Astrocyte (in vitro differentiated cells and primary cell): ENCODE measurements around the gene FOXC2. TPM values are rescaled to one million over a fixed set of nuclear protein-coding genes. Genes with fewer than 3 reads are reported as not detected.
A peak's percentile ranks its signal among the peaks of the same experiment; 100 is the strongest.

Experiments
- DNase-seq: peaks from one replicate; pipeline ENCODE4 v3.0.0-alpha.2; 2010; ENCODE audit warnings: low read depth
- FAIRE-seq: peaks from 2 replicates; lab custom pipeline; 2011; peaks lifted over from hg19 to GRCh38; lab: Jason Lieb, UNC
- H2AFZ ChIP-seq: 2 replicates; pipeline ENCODE4 v1.6.0; 2012; ENCODE audit warnings: low read depth, low read length, inconsistent platforms
- H3K27ac ChIP-seq: 2 replicates; pipeline ENCODE4 v1.5.1; 2011; ENCODE audit warnings: low read depth, low read length, inconsistent platforms
- H3K27me3 ChIP-seq: 2 replicates; pipeline ENCODE4 v1.6.0; 2011; ENCODE audit warnings: low read length, inconsistent platforms; ENCODE audit not compliant: insufficient read depth
- H3K36me3 ChIP-seq: 2 replicates; pipeline ENCODE4 v1.5.1; 2011; ENCODE audit warnings: low read length, inconsistent platforms; ENCODE audit not compliant: insufficient read depth
- H3K4me1 ChIP-seq: 2 replicates; pipeline ENCODE4 v1.5.1; 2011; ENCODE audit warnings: low read length, inconsistent platforms; ENCODE audit not compliant: insufficient read depth
- H3K4me2 ChIP-seq: 2 replicates; pipeline ENCODE4 v1.6.0; 2012; ENCODE audit warnings: low read length, inconsistent platforms
- H3K4me3 ChIP-seq: 2 replicates; pipeline ENCODE4 v1.5.1; 2011; ENCODE audit warnings: low read depth, mild to moderate bottlenecking, low read length, inconsistent platforms; ENCODE audit not compliant: insufficient read depth
- H3K79me2 ChIP-seq: 2 replicates; pipeline ENCODE4 v1.6.0; 2012; ENCODE audit warnings: mild to moderate bottlenecking, low read length, inconsistent platforms; ENCODE audit not compliant: insufficient read depth
- H3K9ac ChIP-seq: 2 replicates; pipeline ENCODE4 v1.6.0; 2012; ENCODE audit warnings: mild to moderate bottlenecking, low read length, inconsistent platforms
- H3K9me3 ChIP-seq: 2 replicates; pipeline ENCODE4 v1.5.1; 2012; ENCODE audit warnings: low read depth, mild to moderate bottlenecking, low read length, inconsistent platforms; ENCODE audit not compliant: insufficient read depth
- H4K20me1 ChIP-seq: 2 replicates; pipeline ENCODE4 v1.6.0; 2012; ENCODE audit warnings: low read length, inconsistent platforms; ENCODE audit not compliant: insufficient read depth
- H3K27ac Mint-ChIP-seq: one replicate; pipeline ENCODE4 v1.8.0; 2021; ENCODE audit warnings: mild to moderate bottlenecking, mixed read lengths; ENCODE audit not compliant: unreplicated experiment
- H3K27me3 Mint-ChIP-seq: one replicate; pipeline ENCODE4 v1.8.0; 2021; ENCODE audit warnings: low read depth, mixed read lengths; ENCODE audit not compliant: unreplicated experiment
- H3K36me3 Mint-ChIP-seq: one replicate; pipeline ENCODE4 v1.8.0; 2021; ENCODE audit warnings: low read depth, mixed read lengths; ENCODE audit not compliant: unreplicated experiment
- H3K4me1 Mint-ChIP-seq: one replicate; pipeline ENCODE4 v1.8.0; 2021; ENCODE audit warnings: low read depth, mixed read lengths; ENCODE audit not compliant: unreplicated experiment
- H3K4me3 Mint-ChIP-seq: one replicate; pipeline ENCODE4 v1.8.0; 2021; ENCODE audit warnings: mild to moderate bottlenecking, moderate library complexity, mixed read lengths; ENCODE audit not compliant: unreplicated experiment
- H3K9me3 Mint-ChIP-seq: one replicate; pipeline ENCODE4 v1.8.0; 2021; ENCODE audit warnings: mild to moderate bottlenecking, mixed read lengths; ENCODE audit not compliant: unreplicated experiment
- CTCF ChIP-seq: IDR thresholded peaks from 2 replicates; pipeline ENCODE4 v1.5.1; 2011; ENCODE audit warnings: low read depth, mild to moderate bottlenecking, inconsistent platforms, low read length, moderate library complexity; ENCODE audit not compliant: insufficient read depth
- EZH2 ChIP-seq: IDR thresholded peaks from 2 replicates; pipeline ENCODE4 v1.6.1; 2012; ENCODE audit warnings: mild to moderate bottlenecking, low read length, inconsistent platforms; ENCODE audit not compliant: insufficient read depth
- total RNA-seq: library from RNA; stranded (reverse); gene quantifications from 2 replicates; pipeline ENCODE4 v1.2.1, GENCODE V29; 2021

FOXC2 gene
- total RNA-seq, 1 donor from 2014 or later: 15.8 TPM

GRCh38 chr16:86597880-86598606 lies 31.4 kb downstream of the FOXC2 start:
- H2AFZ ChIP-seq: no peak overlapping the region
- H3K4me2 ChIP-seq: no peak overlapping the region
- FAIRE-seq: no peak

GRCh38 chr16:86598607-86599565 lies 32.3 kb downstream of the FOXC2 start:
- Histone ChIP-seq H3K4me1 (peaks cover 6% of the 10 kb centered on the region), H3K9ac (no peak overlapping the region), H4K20me1 (no peaks in the 10 kb centered on the region), H3K9me3 (no peaks in the 10 kb centered on the region), H3K79me2 (no peaks in the 10 kb centered on the region), H3K27me3 (no peaks in the 10 kb centered on the region), H2AFZ (no peak overlapping the region), H3K4me2 (no peak overlapping the region), H3K36me3 (no peaks in the 10 kb centered on the region), H3K4me3 (no peak overlapping the region), H3K27ac (no peak overlapping the region)
- Mint-ChIP-seq H3K9me3 (peaks cover 3% of the 10 kb centered on the region), H3K4me3 (no peak overlapping the region), H3K36me3 (peaks cover 3% of the 10 kb centered on the region), H3K4me1 (no peaks in the 10 kb centered on the region), H3K27me3 (peaks cover 18% of the 10 kb centered on the region), H3K27ac (no peak overlapping the region)
- DNase-seq: peak; percentile 63
- no peak for FAIRE-seq
- TF ChIP-seq EZH2: no peak
- TF ChIP-seq CTCF: no peak

More at GRCh38 chr16:86597880-86598606, 31.4 kb downstream of the FOXC2 start:
- Histone ChIP-seq H4K20me1 (no peaks in the 10 kb centered on the region), H3K27me3 (no peaks in the 10 kb centered on the region), H3K4me1 (peaks cover 14% of the 10 kb centered on the region), H3K9ac (no peak overlapping the region), H3K27ac (no peak overlapping the region), H3K9me3 (no peaks in the 10 kb centered on the region), H3K79me2 (no peaks in the 10 kb centered on the region), H3K36me3 (no peaks in the 10 kb centered on the region), H3K4me3 (no peak overlapping the region)
- H3K4me1 Mint-ChIP-seq: peaks cover 2% of the 10 kb centered on the region
- no peak overlapping the region for H3K4me3 Mint-ChIP-seq
- H3K27ac Mint-ChIP-seq: no peak overlapping the region
- peaks cover 3% of the 10 kb centered on the region for H3K9me3 Mint-ChIP-seq
- H3K27me3 Mint-ChIP-seq: peaks cover 24% of the 10 kb centered on the region
- H3K36me3 Mint-ChIP-seq: peaks cover 3% of the 10 kb centered on the region
- TF ChIP-seq CTCF (no peak), EZH2 (no peak)
- peak; percentile 58 for DNase-seq
